IMR-90 (cell line): ENCODE measurements around the gene SNX25.
"Not testable (repeated sequence)": the region's sequence is repeated elsewhere in the genome, so short reads cannot be mapped to it uniquely, and the experiment has no call there.

Source experiments
- CEBPB ChIP-seq: IDR thresholded peaks from 2 replicates; pipeline ENCODE4 v1.6.1; 2012; ENCODE audit warnings: low read depth, low read length, improper control_type of control experiment
- POLR2A ChIP-seq: IDR thresholded peaks from 2 replicates; pipeline ENCODE4 v1.6.1; 2012; ENCODE audit warnings: mild to moderate bottlenecking, low read depth, low read length
- TF ChIP-seq, protein P1 (sequence below): conservative IDR thresholded peaks from 2 replicates; pipeline ENCODE4 v1.5.1; 2012; ENCODE audit warnings: mild to moderate bottlenecking, low read depth, low read length, improper control_type of control experiment

DNA sequence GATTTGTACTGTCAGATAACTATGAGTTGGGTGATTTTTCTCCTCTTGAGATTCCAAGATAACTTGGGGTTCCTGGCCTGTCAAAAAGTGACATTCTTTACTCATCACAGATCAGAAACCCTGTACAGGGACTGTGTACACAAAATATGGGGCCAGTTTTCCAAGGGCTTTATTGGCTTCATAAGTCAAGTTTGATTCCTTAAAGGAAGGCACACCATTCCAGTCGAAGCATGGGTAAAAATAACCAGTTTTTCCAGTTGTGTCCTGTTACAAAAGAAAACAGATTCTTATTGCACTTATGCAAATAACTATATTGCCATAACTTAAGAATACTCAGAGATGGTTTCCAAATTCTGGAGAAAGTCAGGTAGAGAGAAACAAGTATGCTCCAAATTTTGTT, 116.3 kb downstream of the SNX25 start:
- TF ChIP-seq, protein P1, sequence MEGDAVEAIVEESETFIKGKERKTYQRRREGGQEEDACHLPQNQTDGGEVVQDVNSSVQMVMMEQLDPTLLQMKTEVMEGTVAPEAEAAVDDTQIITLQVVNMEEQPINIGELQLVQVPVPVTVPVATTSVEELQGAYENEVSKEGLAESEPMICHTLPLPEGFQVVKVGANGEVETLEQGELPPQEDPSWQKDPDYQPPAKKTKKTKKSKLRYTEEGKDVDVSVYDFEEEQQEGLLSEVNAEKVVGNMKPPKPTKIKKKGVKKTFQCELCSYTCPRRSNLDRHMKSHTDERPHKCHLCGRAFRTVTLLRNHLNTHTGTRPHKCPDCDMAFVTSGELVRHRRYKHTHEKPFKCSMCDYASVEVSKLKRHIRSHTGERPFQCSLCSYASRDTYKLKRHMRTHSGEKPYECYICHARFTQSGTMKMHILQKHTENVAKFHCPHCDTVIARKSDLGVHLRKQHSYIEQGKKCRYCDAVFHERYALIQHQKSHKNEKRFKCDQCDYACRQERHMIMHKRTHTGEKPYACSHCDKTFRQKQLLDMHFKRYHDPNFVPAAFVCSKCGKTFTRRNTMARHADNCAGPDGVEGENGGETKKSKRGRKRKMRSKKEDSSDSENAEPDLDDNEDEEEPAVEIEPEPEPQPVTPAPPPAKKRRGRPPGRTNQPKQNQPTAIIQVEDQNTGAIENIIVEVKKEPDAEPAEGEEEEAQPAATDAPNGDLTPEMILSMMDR = not testable (repeated sequence)
- not testable (repeated sequence) for TF ChIP-seq CEBPB, POLR2A
